GM10248 (cell line): ENCODE measurements around the gene CDHR3.
A peak's percentile ranks its signal among the peaks of the same experiment; 100 is the strongest.

ENCODE experiments used
- CTCF ChIA-PET: fragments of 300-600 bp; sonication (Branson Sonifier 250); formaldehyde crosslinking; extraction: SDS; loops from one replicate; lab custom pipeline; 2021; ENCODE audit warnings: antibody characterized with exemption; lab: Yijun Ruan, JAX
- POLR2A ChIA-PET: fragments of 350-650 bp; sonication (Branson Sonifier 250); formaldehyde crosslinking; extraction: SDS; loops from one replicate; lab custom pipeline; 2020; ENCODE audit warnings: antibody characterized with exemption; lab: Yijun Ruan, JAX
- DNase-seq: peaks from one replicate; pipeline ENCODE4 v3.0.0; 2012; ENCODE audit errors: extremely low spot score
- TF ChIP-seq, protein P1 (sequence below): IDR thresholded peaks from 2 replicates; pipeline ENCODE4 v1.5.1; 2012; ENCODE audit warnings: mild to moderate bottlenecking, low read depth; ENCODE audit errors: extremely low read depth, missing control alignments, control extremely low read depth

CDHR3 gene

DNA sequence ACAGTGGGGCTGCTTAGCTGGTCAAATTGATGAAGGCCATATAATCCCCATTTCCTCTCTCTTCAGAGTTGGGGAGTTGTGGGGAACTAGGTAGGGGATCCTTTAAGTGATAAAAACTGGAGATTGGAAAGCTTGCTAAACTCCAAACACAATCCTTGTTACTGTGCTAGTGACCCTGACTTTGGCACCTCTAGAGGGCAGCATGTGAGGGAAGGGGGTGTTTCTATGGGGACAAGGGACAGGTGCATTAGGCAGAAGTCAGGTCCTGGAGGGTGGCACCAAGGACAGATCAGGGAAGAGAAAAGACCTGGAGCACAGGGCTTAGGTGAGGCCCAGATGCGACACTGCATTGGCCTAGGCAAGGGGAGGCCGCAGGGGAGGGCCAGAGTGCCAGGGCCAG is 66.9 kb downstream of the CDHR3 start:
- ChIA-PET CTCF (interaction anchor here (1.8 to 4.8 kb wide), 3 partner anchors 10 to 21 kb away, joined by 7 to 35 read pairs (median 8); no protein-coding TSS in a partner anchor), POLR2A (no interaction called here)
- TF ChIP-seq, protein P1, sequence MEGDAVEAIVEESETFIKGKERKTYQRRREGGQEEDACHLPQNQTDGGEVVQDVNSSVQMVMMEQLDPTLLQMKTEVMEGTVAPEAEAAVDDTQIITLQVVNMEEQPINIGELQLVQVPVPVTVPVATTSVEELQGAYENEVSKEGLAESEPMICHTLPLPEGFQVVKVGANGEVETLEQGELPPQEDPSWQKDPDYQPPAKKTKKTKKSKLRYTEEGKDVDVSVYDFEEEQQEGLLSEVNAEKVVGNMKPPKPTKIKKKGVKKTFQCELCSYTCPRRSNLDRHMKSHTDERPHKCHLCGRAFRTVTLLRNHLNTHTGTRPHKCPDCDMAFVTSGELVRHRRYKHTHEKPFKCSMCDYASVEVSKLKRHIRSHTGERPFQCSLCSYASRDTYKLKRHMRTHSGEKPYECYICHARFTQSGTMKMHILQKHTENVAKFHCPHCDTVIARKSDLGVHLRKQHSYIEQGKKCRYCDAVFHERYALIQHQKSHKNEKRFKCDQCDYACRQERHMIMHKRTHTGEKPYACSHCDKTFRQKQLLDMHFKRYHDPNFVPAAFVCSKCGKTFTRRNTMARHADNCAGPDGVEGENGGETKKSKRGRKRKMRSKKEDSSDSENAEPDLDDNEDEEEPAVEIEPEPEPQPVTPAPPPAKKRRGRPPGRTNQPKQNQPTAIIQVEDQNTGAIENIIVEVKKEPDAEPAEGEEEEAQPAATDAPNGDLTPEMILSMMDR: peak; percentile 4
- DNase-seq: no peak

DNA sequence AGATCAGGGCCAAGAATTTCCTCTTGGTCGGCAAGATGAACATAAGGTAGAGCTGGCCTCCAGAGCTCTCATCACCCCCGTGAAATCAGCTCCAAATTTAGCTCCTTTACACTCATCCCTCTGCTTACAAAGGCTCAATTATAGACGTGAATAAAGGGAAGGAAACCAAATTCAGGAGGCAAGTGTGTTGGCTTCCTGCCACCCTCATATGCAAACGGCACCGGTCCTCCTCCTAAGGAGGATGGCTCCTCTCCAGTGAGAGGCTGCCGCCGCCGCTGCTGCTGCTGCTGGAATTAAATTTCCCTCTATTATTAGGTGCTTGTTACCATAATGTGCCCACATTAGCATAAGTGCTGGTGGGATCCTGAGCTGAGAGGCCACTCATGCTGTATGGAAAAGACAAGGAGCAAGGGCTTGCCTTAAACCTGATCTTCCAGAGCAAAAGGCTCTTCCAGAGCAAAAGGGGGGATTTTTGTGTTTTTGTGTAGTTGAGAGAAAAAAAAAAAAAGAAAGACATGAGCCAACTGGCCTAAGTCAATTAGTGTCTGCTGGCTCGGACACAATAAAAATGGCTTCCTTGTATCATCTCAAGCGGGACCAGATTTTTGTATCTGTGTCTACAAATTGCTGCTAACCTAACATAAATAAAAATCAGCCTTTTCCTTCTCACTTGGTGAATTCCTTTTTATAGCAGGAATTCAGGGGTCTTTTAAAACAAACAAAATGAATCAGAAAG is 68.4 kb downstream of the CDHR3 start:
- TF ChIP-seq, protein P1: no peak
- DNase-seq: no peak
- CTCF ChIA-PET: interaction anchor here (0.8 to 4.8 kb wide), 4 partner anchors 10 to 379 kb away, joined by 3 to 35 read pairs (median 4); no protein-coding TSS in a partner anchor
- POLR2A ChIA-PET: no interaction called here

DNA sequence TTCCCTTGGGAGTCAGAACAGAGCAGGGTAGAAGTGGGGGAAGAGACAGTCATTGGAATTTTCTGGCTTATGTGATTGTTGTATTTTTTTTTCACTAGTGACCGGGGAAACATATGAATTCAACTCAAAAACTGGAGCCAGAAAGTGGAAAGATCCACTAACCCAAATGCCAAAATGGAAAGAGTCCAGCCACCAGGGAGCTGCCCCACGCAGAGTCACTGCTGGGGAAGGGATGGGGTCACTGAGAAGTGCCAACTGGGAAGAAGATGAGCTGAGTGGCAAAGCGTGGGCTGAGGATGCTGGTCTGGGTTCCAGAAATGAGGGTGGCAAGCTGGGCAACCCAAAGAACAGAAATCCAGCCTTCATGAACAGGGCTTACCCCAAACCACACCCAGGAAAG is 69.2 kb downstream of the CDHR3 start:
- DNase-seq: no peak
- ChIA-PET POLR2A (no interaction called here), CTCF (no interaction called here)
- TF ChIP-seq, protein P1: no peak

- POLR2A ChIA-PET: no interaction called here
- CTCF ChIA-PET: interaction anchor here (1.2 to 2.2 kb wide), 2 partner anchors 9 to 156 kb away, joined by 3 to 11 read pairs; no protein-coding TSS in a partner anchor
- TF ChIP-seq, protein P1: no peak
- no peak for DNase-seq
These were observed 70.7 kb downstream of the CDHR3 start for GRCh38 chr7:106033735-106034134.

GRCh38 chr7:106034383-106034782 is 71.3 kb downstream of the CDHR3 start:
- ChIA-PET POLR2A (no interaction called here), CTCF (interaction anchor here (1.2 to 2.2 kb wide), 3 partner anchors 9 to 274 kb away, joined by 3 to 11 read pairs (median 4); no protein-coding TSS in a partner anchor)
- DNase-seq: no peak
- TF ChIP-seq, protein P1: no peak

GRCh38 chr7:106035568-106035967 is 72.5 kb downstream of the CDHR3 start:
- POLR2A ChIA-PET: no interaction called here
- CTCF ChIA-PET: interaction anchor here (0.9 to 1.7 kb wide), 2 partner anchors 20 to 275 kb away, joined by 3 to 4 read pairs; no protein-coding TSS in a partner anchor
- DNase-seq: no peak
- TF ChIP-seq, protein P1: no peak
